Mesenchymal stem cell (in vitro differentiated cells and primary cell): ENCODE measurements around the gene TMC2.

ENCODE experiments used
- DNase-seq: peaks from one replicate; pipeline ENCODE4 v3.0.0-alpha.2; 2013
- H2AFZ ChIP-seq: one replicate; pipeline ENCODE4 v1.6.1; 2013; ENCODE audit warnings: low read depth, mild to moderate bottlenecking, control low read depth, inconsistent platforms, low read length, moderate library complexity
- H2AK5ac ChIP-seq: 2 replicates; pipeline ENCODE4 v1.6.1; 2013; ENCODE audit warnings: low read length, moderate library complexity, mild to moderate bottlenecking, inconsistent platforms; ENCODE audit not compliant: severe bottlenecking
- H2BK120ac ChIP-seq: one replicate; pipeline ENCODE4 v1.6.1; 2013; ENCODE audit warnings: low read depth, mild to moderate bottlenecking, inconsistent platforms, low read length, moderate library complexity
- H2BK12ac ChIP-seq, 2 experiments: one replicate each; pipeline ENCODE4 v1.6.1; 2013; ENCODE audit warnings: inconsistent platforms in 2 of 2, low read length in 2 of 2, mild to moderate bottlenecking in 2 of 2, moderate library complexity in 2 of 2, control low read depth in 1 of 2
- H2BK15ac ChIP-seq: one replicate; pipeline ENCODE4 v1.6.1; 2013; ENCODE audit warnings: mild to moderate bottlenecking, low read depth, inconsistent platforms; ENCODE audit not compliant: poor library complexity, severe bottlenecking
- H2BK5ac ChIP-seq: 2 replicates; pipeline ENCODE4 v1.6.1; 2013; ENCODE audit warnings: low read depth, mild to moderate bottlenecking, low read length, control low read depth, inconsistent platforms; ENCODE audit not compliant: poor library complexity, severe bottlenecking
- H3K14ac ChIP-seq, 2 experiments: one replicate each; pipeline ENCODE4 v1.6.1; 2013; ENCODE audit warnings: inconsistent platforms in 2 of 2, low read length in 2 of 2, control low read depth in 1 of 2, mild to moderate bottlenecking in 1 of 2, moderate library complexity in 1 of 2
- H3K18ac ChIP-seq, 2 experiments: one replicate each; pipeline ENCODE4 v1.6.1; 2013; ENCODE audit warnings: inconsistent platforms in 2 of 2, low read length in 2 of 2, control low read depth in 1 of 2, low read depth in 1 of 2, mild to moderate bottlenecking in 1 of 2
- H3K23ac ChIP-seq, 2 experiments: one replicate each; pipeline ENCODE4 v1.6.1; 2013; ENCODE audit warnings: inconsistent platforms in 2 of 2, low read length in 2 of 2, mild to moderate bottlenecking in 2 of 2, moderate library complexity in 2 of 2, control low read depth in 1 of 2
- H3K27ac ChIP-seq: 2 replicates; pipeline ENCODE4 v1.5.1; 2013; ENCODE audit warnings: mild to moderate bottlenecking, moderate library complexity, low read length, control low read depth, inconsistent platforms; ENCODE audit not compliant: poor library complexity, severe bottlenecking
- H3K27me3 ChIP-seq, 2 experiments: 2 replicates each; pipeline versions ENCODE4 v1.6.1 to v1.7.0; 2013; ENCODE audit warnings: low read length in 2 of 2, mild to moderate bottlenecking in 2 of 2, moderate library complexity in 2 of 2, control low read depth in 1 of 2, inconsistent platforms in 1 of 2; ENCODE audit not compliant: control insufficient read depth in 1 of 2, insufficient read depth in 1 of 2
- H3K36me3 ChIP-seq, 2 experiments: 2 replicates each; pipeline versions ENCODE4 v1.6.1 to v1.7.0; 2013; ENCODE audit warnings: low read length in 2 of 2, control low read depth in 1 of 2, inconsistent platforms in 1 of 2, low read depth in 1 of 2, mild to moderate bottlenecking in 1 of 2; ENCODE audit not compliant: insufficient read depth in 2 of 2, control insufficient read depth in 1 of 2
- H3K4ac ChIP-seq, 2 experiments: one replicate each; pipeline ENCODE4 v1.6.1; 2013; ENCODE audit warnings: inconsistent platforms in 2 of 2, low read length in 2 of 2, mild to moderate bottlenecking in 2 of 2, moderate library complexity in 2 of 2, control low read depth in 1 of 2, low read depth in 1 of 2
- H3K4me1 ChIP-seq: 2 replicates; pipeline ENCODE4 v1.6.1; 2013; ENCODE audit warnings: low read depth, low read length, control low read depth; ENCODE audit not compliant: control insufficient read depth, insufficient read depth
- H3K4me2 ChIP-seq: 2 replicates; pipeline ENCODE4 v1.6.1; 2013; ENCODE audit warnings: low read length, mild to moderate bottlenecking, inconsistent platforms; ENCODE audit not compliant: poor library complexity, severe bottlenecking
- H3K4me3 ChIP-seq, 2 experiments: 2 replicates each; pipeline versions ENCODE4 v1.5.1 to v1.7.0; 2013; ENCODE audit warnings: low read length in 2 of 2, mild to moderate bottlenecking in 2 of 2, control low read depth in 1 of 2, low read depth in 1 of 2; ENCODE audit not compliant: insufficient read depth in 1 of 2
- H3K79me1 ChIP-seq: replicated peaks from 2 replicates; pipeline ENCODE4 v1.6.1; 2013; ENCODE audit warnings: mild to moderate bottlenecking, control low read depth, low read length, inconsistent platforms; ENCODE audit not compliant: poor library complexity, severe bottlenecking
- H3K9ac ChIP-seq: 2 replicates; pipeline ENCODE4 v1.7.0; 2013; ENCODE audit warnings: mild to moderate bottlenecking, low read length, moderate library complexity
- H3K9me3 ChIP-seq: 2 replicates; pipeline ENCODE4 v1.7.0; 2013; ENCODE audit warnings: mild to moderate bottlenecking, low read length; ENCODE audit not compliant: control insufficient read depth
- H4K8ac ChIP-seq: one replicate; pipeline ENCODE4 v1.6.1; 2013; ENCODE audit warnings: inconsistent platforms, mild to moderate bottlenecking, low read length, moderate library complexity
- H4K91ac ChIP-seq: one replicate; pipeline ENCODE4 v1.6.1; 2013; ENCODE audit warnings: mild to moderate bottlenecking, low read length, inconsistent platforms
- WGBS: methylation state at CpG from one replicate; pipeline ENCODE4 v1.1.7; 2013; ENCODE audit warnings: mixed read lengths; 5-methylcytosine and 5-hydroxymethylcytosine counted together

TMC2 gene

GRCh38 chr20:2585811-2586210, 49.4 kb downstream of the TMC2 start:
- H2AK5ac ChIP-seq: no peak overlapping the region
- 33% methylated on average over 1 of the region's 1 CpG for WGBS

GRCh38 chr20:2593756-2594155, 57.4 kb downstream of the TMC2 start:
- H3K9ac ChIP-seq: no peak overlapping the region
- WGBS: 46% methylated on average over 1 of the region's 1 CpG
- H3K27me3 ChIP-seq: peaks cover 0 to 18% of the 10 kb centered on the region in 2 experiments
- H3K9me3 ChIP-seq: no peaks in the 10 kb centered on the region
- no peak overlapping the region for H3K23ac ChIP-seq
- no peak overlapping the region for H2BK12ac ChIP-seq
- H2AK5ac ChIP-seq: no peak overlapping the region
- no peak overlapping the region for H3K4me3 ChIP-seq
- H3K4me2 ChIP-seq: no peak overlapping the region
- no peak overlapping the region for H2BK120ac ChIP-seq
- H4K8ac ChIP-seq: no peak overlapping the region
- no peaks in the 10 kb centered on the region for H3K79me1 ChIP-seq
- H2BK5ac ChIP-seq: no peak overlapping the region
- H3K14ac ChIP-seq: no peak overlapping the region
- no peak overlapping the region for H3K27ac ChIP-seq
- peaks cover 3% of the 10 kb centered on the region for H3K4me1 ChIP-seq
- H4K91ac ChIP-seq: no peak overlapping the region
- H3K4ac ChIP-seq: no peak overlapping the region
- no peak for DNase-seq
- no peaks in the 10 kb centered on the region for H3K36me3 ChIP-seq
- H3K18ac ChIP-seq: no peak overlapping the region
- H2BK15ac ChIP-seq: no peak overlapping the region
- H2AFZ ChIP-seq: no peak overlapping the region

More at GRCh38 chr20:2585811-2586210, 49.4 kb downstream of the TMC2 start:
- H3K4ac ChIP-seq: no peak overlapping the region
- no peak overlapping the region for H2BK15ac ChIP-seq
- DNase-seq: no peak
- H3K4me2 ChIP-seq: no peak overlapping the region
- no peak overlapping the region for H3K18ac ChIP-seq
- H3K36me3 ChIP-seq: no peaks in the 10 kb centered on the region
- no peak overlapping the region for H4K91ac ChIP-seq
- H4K8ac ChIP-seq: no peak overlapping the region
- H2BK12ac ChIP-seq: no peak overlapping the region
- no peaks in the 10 kb centered on the region for H3K9me3 ChIP-seq
- no peak overlapping the region for H3K4me3 ChIP-seq
- no peak overlapping the region for H2BK5ac ChIP-seq
- H3K27me3 ChIP-seq: peaks cover 0 to 14% of the 10 kb centered on the region in 2 experiments
- H3K79me1 ChIP-seq: no peaks in the 10 kb centered on the region
- no peak overlapping the region for H3K27ac ChIP-seq
- no peak overlapping the region for H3K23ac ChIP-seq
- H3K14ac ChIP-seq: no peak overlapping the region
- no peak overlapping the region for H2AFZ ChIP-seq
- no peak overlapping the region for H2BK120ac ChIP-seq
- no peak overlapping the region for H3K9ac ChIP-seq
- H3K4me1 ChIP-seq: no peaks in the 10 kb centered on the region

GRCh38 chr20:2595076-2595475, 58.7 kb downstream of the TMC2 start:
- WGBS: 66% methylated on average over 2 of the region's 2 CpGs

GRCh38 chr20:2596673-2597279, 60.4 kb downstream of the TMC2 start:
- Histone ChIP-seq H3K18ac (no peak overlapping the region), H3K23ac (no peak overlapping the region), H3K9me3 (no peaks in the 10 kb centered on the region), H3K4me2 (no peak overlapping the region), H3K14ac (no peak overlapping the region), H3K4me1 (peaks cover 7% of the 10 kb centered on the region), H2AK5ac (no peak overlapping the region), H2BK120ac (no peak overlapping the region), H2BK5ac (no peak overlapping the region), H2BK15ac (no peak overlapping the region), H3K27me3 (peaks cover 0 to 18% of the 10 kb centered on the region in 2 experiments), H3K4me3 (no peak overlapping the region), H2BK12ac (no peak overlapping the region), H2AFZ (no peak overlapping the region), H3K79me1 (no peaks in the 10 kb centered on the region), H3K36me3 (no peaks in the 10 kb centered on the region), H3K27ac (no peak overlapping the region), H3K4ac (no peak overlapping the region), H4K91ac (no peak overlapping the region), H4K8ac (no peak overlapping the region), H3K9ac (no peak overlapping the region)
- DNase-seq: no peak
- 51% methylated on average over 8 of the region's 8 CpGs for WGBS

More at GRCh38 chr20:2595076-2595475, 58.7 kb downstream of the TMC2 start:
- Histone ChIP-seq H3K9ac (no peak overlapping the region), H4K91ac (no peak overlapping the region), H3K9me3 (no peaks in the 10 kb centered on the region), H2BK12ac (no peak overlapping the region), H3K27me3 (peaks cover 0 to 18% of the 10 kb centered on the region in 2 experiments), H3K27ac (no peak overlapping the region), H3K23ac (no peak overlapping the region), H3K14ac (no peak overlapping the region), H3K36me3 (no peaks in the 10 kb centered on the region), H3K4ac (no peak overlapping the region), H2BK15ac (no peak overlapping the region), H3K4me1 (peaks cover 7% of the 10 kb centered on the region), H3K79me1 (no peaks in the 10 kb centered on the region), H2AFZ (no peak overlapping the region), H2BK120ac (no peak overlapping the region), H2BK5ac (no peak overlapping the region), H3K4me3 (no peak overlapping the region), H3K18ac (no peak overlapping the region), H2AK5ac (no peak overlapping the region), H3K4me2 (no peak overlapping the region), H4K8ac (no peak overlapping the region)
- DNase-seq: no peak
